ENCODE data around the gene ALOX5AP. TPM values are rescaled to one million over a fixed set of nuclear protein-coding genes. Genes with fewer than 3 reads are reported as not detected.

Gene ALOX5AP
- 0.43 and 3.3 TPM in 2 replicates for total RNA-seq

DNA sequence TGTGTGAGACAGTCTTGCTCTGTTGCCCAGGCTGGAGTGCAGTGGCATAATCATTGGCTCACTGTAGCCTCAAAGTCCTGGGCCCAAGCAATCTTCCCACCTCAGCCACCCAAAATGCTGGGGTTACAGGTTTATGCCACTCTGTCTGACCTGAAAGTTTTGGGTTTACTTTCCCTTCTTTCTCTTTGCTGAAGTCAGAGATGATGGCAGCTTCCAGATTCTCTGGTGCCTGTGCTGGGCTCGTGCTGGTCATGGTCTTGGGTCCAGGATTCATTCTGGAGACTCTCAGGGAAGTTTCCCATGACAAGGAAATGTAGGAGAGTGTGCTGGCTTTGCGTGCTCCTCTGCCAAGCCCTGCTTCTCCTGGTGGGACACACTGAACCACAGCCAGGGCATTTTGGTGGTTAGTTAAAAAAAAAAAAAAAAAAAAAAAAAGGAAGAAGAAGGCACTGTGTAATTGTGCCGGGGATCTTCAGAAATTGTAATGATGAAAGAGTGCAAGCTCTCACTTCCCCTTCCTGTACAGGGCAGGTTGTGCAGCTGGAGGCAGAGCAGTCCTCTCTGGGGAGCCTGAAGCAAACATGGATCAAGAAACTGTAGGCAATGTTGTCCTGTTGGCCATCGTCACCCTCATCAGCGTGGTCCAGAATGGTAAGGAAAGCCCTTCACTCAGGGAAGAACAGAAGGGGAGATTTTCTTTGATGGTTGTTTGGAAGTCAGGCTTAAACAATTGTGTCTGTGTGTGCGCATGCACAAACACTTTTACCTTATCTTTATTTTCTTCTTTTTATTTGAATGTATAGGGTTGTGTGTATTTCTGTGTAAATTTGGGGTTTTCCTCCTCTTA, at the start of gene ALOX5AP:
ALOX5AP (plus strand) TSS at position 519 of the 847 bp plus-strand sequence; CDS start at position 582, 63 bp downstream.

Other genes starting within 250 kb of the ALOX5AP start
- gene USPL1, start 117.6 kb upstream of the ALOX5AP start, total RNA-seq = 31.1 and 36.3 TPM in 2 replicates
- 12.0 and 34.4 TPM in 2 replicates for gene MEDAG, start 170.7 kb downstream of the ALOX5AP start, total RNA-seq
- not detected in 2 replicates for gene TEX26, start 197.1 kb downstream of the ALOX5AP start, total RNA-seq

All from placental pericyte (primary cell).